C4-2B (cell line): ENCODE data around the gene PKMYT1.

ENCODE experiments used
- ZFX ChIP-seq: fragments of 450-650 bp; IDR thresholded peaks from 2 replicates; pipeline ENCODE4 v1.6.1; 2017
- TF ChIP-seq, protein P1 (sequence below): fragments of 450-650 bp; conservative IDR thresholded peaks from 2 replicates; pipeline ENCODE4 v1.5.1; 2017; ENCODE audit warnings: mild to moderate bottlenecking

DNA sequence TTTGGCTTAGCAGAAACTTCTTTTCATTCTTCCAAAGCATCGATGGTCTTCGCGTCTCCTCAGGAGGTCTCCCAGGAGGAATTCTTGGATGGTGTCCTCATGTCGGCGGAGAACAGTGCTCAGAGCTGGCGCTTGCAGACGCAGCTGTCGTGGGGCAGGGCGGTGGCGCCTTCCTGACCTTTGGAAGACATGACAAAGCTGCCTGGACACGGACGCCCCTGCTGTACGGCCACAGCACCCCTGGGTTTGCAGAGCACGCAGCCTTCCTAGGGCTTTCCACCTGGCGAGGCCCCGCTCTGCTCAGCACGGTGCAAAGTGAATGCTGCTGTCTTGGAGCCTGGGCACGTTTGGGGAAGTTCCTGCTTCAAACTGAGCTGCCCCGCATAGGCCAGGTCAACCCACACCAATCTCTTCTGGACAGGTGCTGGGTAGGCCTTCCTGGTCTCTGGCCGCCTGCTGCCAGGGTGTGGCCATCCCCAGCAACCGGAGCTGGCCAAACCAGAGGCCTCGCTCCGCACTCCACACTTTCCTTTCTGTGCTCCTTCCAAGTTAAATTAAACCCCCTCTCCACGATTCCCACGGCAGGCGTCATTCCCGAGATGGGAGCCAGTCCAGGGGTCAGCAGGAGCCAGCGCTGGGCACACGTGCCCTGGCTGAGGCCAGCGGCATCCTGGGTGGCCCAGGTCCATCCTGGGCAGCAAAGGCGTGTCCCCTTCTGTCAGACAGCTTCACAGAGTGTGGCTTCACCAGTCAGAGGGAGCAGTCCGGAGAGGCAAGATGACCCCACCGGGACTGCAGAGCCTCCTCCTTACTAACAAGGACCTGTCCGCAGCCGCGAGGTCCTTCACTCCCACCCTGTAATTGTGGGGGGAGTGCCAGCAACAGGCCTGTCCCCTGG is 31.2 kb downstream of the PKMYT1 start:
- TF ChIP-seq, protein P1, sequence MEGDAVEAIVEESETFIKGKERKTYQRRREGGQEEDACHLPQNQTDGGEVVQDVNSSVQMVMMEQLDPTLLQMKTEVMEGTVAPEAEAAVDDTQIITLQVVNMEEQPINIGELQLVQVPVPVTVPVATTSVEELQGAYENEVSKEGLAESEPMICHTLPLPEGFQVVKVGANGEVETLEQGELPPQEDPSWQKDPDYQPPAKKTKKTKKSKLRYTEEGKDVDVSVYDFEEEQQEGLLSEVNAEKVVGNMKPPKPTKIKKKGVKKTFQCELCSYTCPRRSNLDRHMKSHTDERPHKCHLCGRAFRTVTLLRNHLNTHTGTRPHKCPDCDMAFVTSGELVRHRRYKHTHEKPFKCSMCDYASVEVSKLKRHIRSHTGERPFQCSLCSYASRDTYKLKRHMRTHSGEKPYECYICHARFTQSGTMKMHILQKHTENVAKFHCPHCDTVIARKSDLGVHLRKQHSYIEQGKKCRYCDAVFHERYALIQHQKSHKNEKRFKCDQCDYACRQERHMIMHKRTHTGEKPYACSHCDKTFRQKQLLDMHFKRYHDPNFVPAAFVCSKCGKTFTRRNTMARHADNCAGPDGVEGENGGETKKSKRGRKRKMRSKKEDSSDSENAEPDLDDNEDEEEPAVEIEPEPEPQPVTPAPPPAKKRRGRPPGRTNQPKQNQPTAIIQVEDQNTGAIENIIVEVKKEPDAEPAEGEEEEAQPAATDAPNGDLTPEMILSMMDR, result no peak
- TF ChIP-seq ZFX, result no peak
